SU-DHL-6 (cell line): Measurements from ENCODE around the gene TRMT10B.

Experiments used
- H2AFZ ChIP-seq: fragments of 200-600 bp; sonication (generic); 2 replicates; pipeline ENCODE4 v1.6.1; 2014; ENCODE audit warnings: low read depth, mild to moderate bottlenecking, moderate library complexity, mixed read lengths, antibody characterized with exemption, low read length; ENCODE audit not compliant: severe bottlenecking
- H3F3A ChIP-seq: fragments of 200-600 bp; shearing (Covaris generic); 2 replicates; pipeline ENCODE4 v1.6.0; 2016; ENCODE audit warnings: antibody characterized with exemption, mild to moderate bottlenecking; ENCODE audit not compliant: insufficient read depth
- H3K27ac ChIP-seq: fragments of 200-600 bp; sonication (generic); 2 replicates; pipeline ENCODE4 v1.5.1; 2016; ENCODE audit warnings: low read depth, mild to moderate bottlenecking, low read length, moderate library complexity, mixed read lengths
- H3K27me3 ChIP-seq: fragments of 200-600 bp; sonication (generic), shearing (Covaris generic); 2 replicates; pipeline ENCODE4 v1.6.0; 2014; ENCODE audit warnings: mild to moderate bottlenecking, low read length
- H3K36me3 ChIP-seq: fragments of 200-600 bp; sonication (generic); 2 replicates; pipeline ENCODE4 v1.6.1; 2014; ENCODE audit warnings: mild to moderate bottlenecking, low read length, mixed read lengths
- H3K4me2 ChIP-seq: fragments of 300-600, 200-600 bp; shearing (Covaris generic), sonication (generic); 2 replicates; pipeline ENCODE4 v1.6.0; 2014; ENCODE audit warnings: low read length, low read depth, mild to moderate bottlenecking; ENCODE audit not compliant: poor library complexity, severe bottlenecking
- H3K4me3 ChIP-seq: fragments of 200-600 bp; sonication (generic); 2 replicates; pipeline ENCODE4 v1.5.1; 2014; ENCODE audit warnings: antibody characterized with exemption, low read length, mild to moderate bottlenecking, mixed read lengths; ENCODE audit not compliant: insufficient read depth, poor library complexity, severe bottlenecking
- H3K79me2 ChIP-seq: fragments of 200-600 bp; sonication (generic); 2 replicates; pipeline ENCODE4 v1.6.1; 2014; ENCODE audit warnings: mild to moderate bottlenecking, low read length, moderate library complexity; ENCODE audit not compliant: insufficient read depth
- H3K9ac ChIP-seq: fragments of 200-600 bp; sonication (generic); 2 replicates; pipeline ENCODE4 v1.7.0; 2014; ENCODE audit warnings: mild to moderate bottlenecking, low read length
- H3K9me2 ChIP-seq: fragments of 200-600 bp; sonication (generic); replicated peaks from 2 replicates; pipeline ENCODE4 v1.6.1; 2014; ENCODE audit warnings: low read length; ENCODE audit not compliant: insufficient read depth
- H3K9me3 ChIP-seq: fragments of 200-600 bp; sonication (generic); 2 replicates; pipeline ENCODE4 v1.6.1; 2014; ENCODE audit warnings: low read length, mixed read lengths; ENCODE audit not compliant: insufficient read depth
- H4K20me1 ChIP-seq: fragments of 200-600 bp; sonication (generic); 2 replicates; pipeline ENCODE4 v1.6.1; 2014; ENCODE audit warnings: low read depth, mild to moderate bottlenecking, antibody characterized with exemption, low read length, moderate library complexity, mixed read lengths
- EZH2phosphoT487 ChIP-seq: fragments of 200-600 bp; sonication (generic), shearing (Covaris generic); conservative IDR thresholded peaks from 2 replicates; pipeline ENCODE4 v1.6.1; 2018; ENCODE audit warnings: mild to moderate bottlenecking, antibody characterized with exemption, low read length, moderate library complexity, mixed read lengths
- TF ChIP-seq, protein P1 (sequence below): fragments of 200-600 bp; sonication (generic); IDR thresholded peaks from one replicate; pipeline ENCODE4 v1.5.1; 2017; ENCODE audit warnings: antibody characterized with exemption, mild to moderate bottlenecking, low read length, moderate library complexity; ENCODE audit not compliant: insufficient read depth, poor library complexity, severe bottlenecking

TRMT10B gene

DNA sequence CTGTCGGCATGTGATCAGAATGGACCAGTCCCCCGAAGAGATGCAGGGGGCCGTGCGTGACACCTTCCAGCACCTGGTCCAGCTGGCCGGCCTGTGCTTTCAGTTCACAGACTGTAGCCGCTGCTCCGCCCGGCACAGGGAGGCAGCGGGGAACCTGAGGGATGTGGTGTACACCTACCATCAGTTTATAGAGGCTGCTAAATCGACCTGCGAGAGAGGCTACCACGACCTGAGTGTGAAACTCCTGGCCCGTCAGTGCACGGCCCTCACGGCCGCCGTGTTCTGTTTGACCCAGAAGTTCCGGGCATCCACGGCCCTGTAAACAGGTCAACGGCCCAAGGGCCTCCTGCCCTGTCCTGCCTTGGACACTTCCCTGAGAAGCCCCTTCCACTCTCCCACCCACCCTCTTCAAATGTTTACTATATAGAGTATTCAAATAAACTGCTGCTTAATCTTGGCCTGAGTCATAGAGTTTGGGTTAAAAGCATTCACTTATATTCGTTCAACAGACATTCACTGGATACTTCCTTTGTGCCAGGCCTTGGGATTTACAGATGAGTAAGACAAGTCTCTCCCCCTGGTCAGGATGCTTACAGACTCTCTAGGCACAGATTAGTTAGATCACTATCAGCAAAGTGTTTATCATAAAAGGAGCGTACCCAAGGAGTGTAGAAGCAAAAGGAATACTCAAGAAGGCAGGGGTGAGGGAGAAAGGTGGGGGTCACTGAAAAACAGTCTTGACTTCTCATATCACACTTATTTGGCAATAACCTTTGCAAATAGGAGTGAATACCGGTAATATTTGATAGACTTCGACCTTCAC lies 6.9 kb upstream of the TRMT10B start:
- no peaks in the 10 kb centered on the region for H3K27me3 ChIP-seq
- H3K4me3 ChIP-seq = no peak overlapping the region
- H3K79me2 ChIP-seq = no peaks in the 10 kb centered on the region
- no peaks in the 10 kb centered on the region for H3F3A ChIP-seq
- no peaks in the 10 kb centered on the region for H3K9me3 ChIP-seq
- H4K20me1 ChIP-seq = no peaks in the 10 kb centered on the region
- H3K36me3 ChIP-seq = no peaks in the 10 kb centered on the region
- no peak overlapping the region for H3K4me2 ChIP-seq
- H3K27ac ChIP-seq = no peak overlapping the region
- no peaks in the 10 kb centered on the region for H3K9me2 ChIP-seq
- H2AFZ ChIP-seq = no peak overlapping the region
- TF ChIP-seq, protein P1, sequence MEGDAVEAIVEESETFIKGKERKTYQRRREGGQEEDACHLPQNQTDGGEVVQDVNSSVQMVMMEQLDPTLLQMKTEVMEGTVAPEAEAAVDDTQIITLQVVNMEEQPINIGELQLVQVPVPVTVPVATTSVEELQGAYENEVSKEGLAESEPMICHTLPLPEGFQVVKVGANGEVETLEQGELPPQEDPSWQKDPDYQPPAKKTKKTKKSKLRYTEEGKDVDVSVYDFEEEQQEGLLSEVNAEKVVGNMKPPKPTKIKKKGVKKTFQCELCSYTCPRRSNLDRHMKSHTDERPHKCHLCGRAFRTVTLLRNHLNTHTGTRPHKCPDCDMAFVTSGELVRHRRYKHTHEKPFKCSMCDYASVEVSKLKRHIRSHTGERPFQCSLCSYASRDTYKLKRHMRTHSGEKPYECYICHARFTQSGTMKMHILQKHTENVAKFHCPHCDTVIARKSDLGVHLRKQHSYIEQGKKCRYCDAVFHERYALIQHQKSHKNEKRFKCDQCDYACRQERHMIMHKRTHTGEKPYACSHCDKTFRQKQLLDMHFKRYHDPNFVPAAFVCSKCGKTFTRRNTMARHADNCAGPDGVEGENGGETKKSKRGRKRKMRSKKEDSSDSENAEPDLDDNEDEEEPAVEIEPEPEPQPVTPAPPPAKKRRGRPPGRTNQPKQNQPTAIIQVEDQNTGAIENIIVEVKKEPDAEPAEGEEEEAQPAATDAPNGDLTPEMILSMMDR = no peak
- no peak for TF ChIP-seq EZH2phosphoT487
- H3K9ac ChIP-seq = no peak overlapping the region

GRCh38 chr9:37747271-37747753 lies 6.3 kb upstream of the TRMT10B start:
- Histone ChIP-seq H3K9me2 (no peaks in the 10 kb centered on the region), H3K4me2 (no peak overlapping the region), H3K27ac (no peak overlapping the region), H3K79me2 (no peaks in the 10 kb centered on the region), H2AFZ (peak overlapping the region; percentile 31), H4K20me1 (no peaks in the 10 kb centered on the region), H3K36me3 (no peaks in the 10 kb centered on the region), H3K27me3 (no peaks in the 10 kb centered on the region), H3F3A (no peaks in the 10 kb centered on the region), H3K4me3 (no peak overlapping the region), H3K9me3 (no peaks in the 10 kb centered on the region), H3K9ac (no peak overlapping the region)
- TF ChIP-seq EZH2phosphoT487 = no peak
- TF ChIP-seq, protein P1 = peak; percentile 92

GRCh38 chr9:37749129-37749528 lies 4.5 kb upstream of the TRMT10B start:
- H3K27ac ChIP-seq = no peak overlapping the region
- no peaks in the 10 kb centered on the region for H3K27me3 ChIP-seq
- H3K4me2 ChIP-seq = no peak overlapping the region
- H3K9me2 ChIP-seq = no peaks in the 10 kb centered on the region
- H2AFZ ChIP-seq = no peak overlapping the region
- H3K36me3 ChIP-seq = no peaks in the 10 kb centered on the region
- no peaks in the 10 kb centered on the region for H4K20me1 ChIP-seq
- H3F3A ChIP-seq = no peaks in the 10 kb centered on the region
- TF ChIP-seq, protein P1 = no peak
- no peak for TF ChIP-seq EZH2phosphoT487
- no peaks in the 10 kb centered on the region for H3K9me3 ChIP-seq
- no peaks in the 10 kb centered on the region; the same call in 1 of the 2 replicates for H3K79me2 ChIP-seq
- no peak overlapping the region for H3K9ac ChIP-seq
- H3K4me3 ChIP-seq = no peak overlapping the region
